GM21447 (cell line): ENCODE data around the gene PLA2R1.

Experiments
- ATAC-seq: cut with Tn5 transposase; IDR thresholded peaks from one replicate; pipeline ENCODE4 v1.9.1; 2021; ENCODE audit not compliant: unreplicated experiment

PLA2R1 gene

GRCh38 chr2:160033732-160034392 lies 28.6 kb downstream of the PLA2R1 start:
- ATAC-seq, result no peak

GRCh38 chr2:160029270-160029628 lies 33.2 kb downstream of the PLA2R1 start:
- no peak for ATAC-seq

- ATAC-seq, result no peak
Observed at GRCh38 chr2:160028431-160029269, 33.8 kb downstream of the PLA2R1 start.

GRCh38 chr2:160022162-160022561 lies 40.3 kb downstream of the PLA2R1 start:
- no peak for ATAC-seq

GRCh38 chr2:160019374-160020090 lies 42.9 kb downstream of the PLA2R1 start:
- no peak for ATAC-seq

- no peak for ATAC-seq
Observed at GRCh38 chr2:160015746-160016145, 46.7 kb downstream of the PLA2R1 start.

GRCh38 chr2:160014227-160014626 lies 48.2 kb downstream of the PLA2R1 start:
- ATAC-seq, result no peak

- no peak for ATAC-seq
Observed at GRCh38 chr2:160010361-160011145, 51.9 kb downstream of the PLA2R1 start.

GRCh38 chr2:160007111-160007510 lies 55.3 kb downstream of the PLA2R1 start:
- ATAC-seq, result no peak

GRCh38 chr2:160006475-160006874 lies 55.9 kb downstream of the PLA2R1 start:
- ATAC-seq, result no peak

- ATAC-seq, result no peak
Observed at GRCh38 chr2:160005908-160006307, 56.5 kb downstream of the PLA2R1 start.

GRCh38 chr2:160005476-160005875 lies 56.9 kb downstream of the PLA2R1 start:
- no peak for ATAC-seq

GRCh38 chr2:159998961-159999360 lies 63.5 kb downstream of the PLA2R1 start:
- ATAC-seq, result no peak

GRCh38 chr2:159998243-159998642 lies 64.2 kb downstream of the PLA2R1 start:
- ATAC-seq, result no peak

- no peak for ATAC-seq
Observed at GRCh38 chr2:159996792-159997546, 65.4 kb downstream of the PLA2R1 start.

- ATAC-seq, result no peak
Observed at GRCh38 chr2:159995038-159995437, 67.4 kb downstream of the PLA2R1 start.

- no peak for ATAC-seq
Observed at GRCh38 chr2:159989249-159989648, 73.2 kb downstream of the PLA2R1 start.

- ATAC-seq, result no peak
Observed at GRCh38 chr2:159988412-159988970, 73.9 kb downstream of the PLA2R1 start.

- no peak for ATAC-seq
Observed at GRCh38 chr2:159987181-159987580, 75.2 kb downstream of the PLA2R1 start.

GRCh38 chr2:159985656-159986055 lies 76.8 kb downstream of the PLA2R1 start:
- ATAC-seq, result no peak
